Activated CD4-positive, alpha-beta T cell treated with anti-CD3 and anti-CD28 coated beads, Interleukin-2, amount 50 U/mL, for 4 hours (primary cell): ENCODE results near the gene KATNBL1.

ENCODE experiments used
- DNase-seq, 2 experiments: peaks; one replicate each; pipeline ENCODE4 v3.0.0-alpha.2; 2020

The KATNBL1 gene

DNA sequence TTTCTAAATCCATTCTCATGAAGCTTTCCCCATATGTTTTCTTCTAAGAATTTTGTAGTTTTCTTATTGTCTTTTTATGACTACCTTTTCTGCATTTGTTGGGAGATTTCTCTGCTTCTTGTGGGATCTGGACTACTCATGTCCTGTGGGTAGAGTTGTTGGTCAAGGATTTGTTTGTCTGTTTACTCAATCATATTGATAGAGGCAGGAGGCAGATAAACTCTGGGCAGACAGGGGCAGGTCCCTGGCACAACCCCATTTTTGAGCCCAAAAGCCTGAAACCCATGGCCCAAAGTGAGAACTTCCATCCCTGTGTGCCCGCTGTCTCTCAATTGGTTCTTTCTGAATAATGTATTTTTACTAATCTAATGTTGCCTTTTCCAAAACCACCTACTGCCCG lies 95.7 kb downstream of the KATNBL1 start:
- DNase-seq: no peak

DNA sequence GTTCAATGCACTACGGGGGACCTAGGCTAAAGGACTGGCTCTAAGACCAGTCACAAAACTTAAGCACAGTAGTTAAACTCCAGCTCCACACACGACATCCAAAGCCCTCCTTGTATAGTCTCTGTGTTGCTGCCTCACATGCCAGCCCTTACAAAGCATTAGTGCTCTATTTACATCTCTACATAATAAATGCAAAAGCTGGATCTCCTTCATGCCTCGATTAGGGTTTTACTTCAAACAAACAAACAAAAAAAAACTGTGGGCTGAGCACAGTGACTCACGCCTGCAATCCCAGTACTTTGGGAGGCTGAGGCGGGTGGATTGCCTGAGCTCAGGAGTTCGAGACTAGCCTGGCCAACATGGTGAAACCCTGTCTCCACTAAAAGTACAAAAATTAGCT lies 98.4 kb downstream of the KATNBL1 start:
- no peak for DNase-seq

DNA sequence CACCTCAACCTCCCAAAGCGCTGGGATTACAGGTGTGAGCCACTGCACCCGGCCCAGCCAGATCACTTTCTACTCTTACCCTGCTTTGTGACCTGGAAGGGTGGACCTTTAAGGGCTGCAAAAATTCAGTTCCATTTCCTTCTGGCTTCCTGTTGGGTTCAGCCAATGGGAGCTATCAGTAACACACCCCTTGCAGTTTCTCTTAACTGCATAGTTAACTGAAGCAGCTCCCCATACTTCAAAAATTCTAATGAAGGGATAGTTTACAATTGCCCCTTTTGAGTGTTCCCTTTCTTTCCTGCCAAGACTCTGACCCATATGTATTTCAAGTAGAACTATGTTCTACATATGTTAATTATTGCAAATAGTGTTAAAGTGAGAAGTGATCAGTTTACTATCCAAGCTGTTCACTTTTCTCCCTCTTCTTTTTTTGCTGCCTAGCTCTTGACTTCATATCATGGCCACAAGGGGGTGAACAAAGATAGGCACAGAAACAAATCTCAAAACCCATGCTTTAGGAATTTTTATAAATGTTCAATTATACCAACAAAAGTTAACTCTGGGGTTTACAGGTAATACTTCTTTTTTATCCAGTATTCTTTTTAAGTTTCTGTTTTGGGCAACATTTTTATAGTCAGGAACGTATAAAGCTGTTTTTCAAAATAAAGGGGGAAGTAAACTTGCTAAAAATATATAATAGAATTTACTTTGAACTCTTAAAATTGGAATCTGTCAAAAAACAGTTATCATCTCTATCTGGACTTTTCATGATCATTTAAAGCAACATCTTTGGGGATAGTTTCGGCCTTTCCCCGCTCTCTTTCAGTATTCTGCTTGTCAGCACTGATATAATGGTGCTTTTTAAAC lies 99.9 kb downstream of the KATNBL1 start:
- DNase-seq: no peak

DNA sequence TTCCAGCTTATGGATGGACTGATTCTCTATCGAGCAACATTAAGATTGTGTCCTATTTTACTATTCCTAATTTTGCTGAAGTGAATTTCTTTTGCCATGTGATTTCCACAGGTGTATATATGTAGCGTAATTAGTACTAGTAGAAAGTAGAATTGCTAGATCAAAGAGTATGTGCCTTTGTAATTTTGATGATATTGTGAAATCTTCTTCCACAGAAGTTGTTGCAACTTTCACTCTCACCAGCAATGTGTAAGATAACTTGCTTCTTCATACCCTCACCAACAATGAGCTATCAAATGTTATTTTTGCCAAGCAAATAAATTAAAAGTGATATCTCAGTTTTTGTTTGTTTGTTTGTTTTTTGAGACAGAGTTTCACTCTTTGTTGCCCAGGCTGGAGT lies 102.6 kb downstream of the KATNBL1 start:
- no peak for DNase-seq

GRCh38 chr15:34106423-34106822 lies 103.5 kb downstream of the KATNBL1 start:
- DNase-seq: no peak

DNA sequence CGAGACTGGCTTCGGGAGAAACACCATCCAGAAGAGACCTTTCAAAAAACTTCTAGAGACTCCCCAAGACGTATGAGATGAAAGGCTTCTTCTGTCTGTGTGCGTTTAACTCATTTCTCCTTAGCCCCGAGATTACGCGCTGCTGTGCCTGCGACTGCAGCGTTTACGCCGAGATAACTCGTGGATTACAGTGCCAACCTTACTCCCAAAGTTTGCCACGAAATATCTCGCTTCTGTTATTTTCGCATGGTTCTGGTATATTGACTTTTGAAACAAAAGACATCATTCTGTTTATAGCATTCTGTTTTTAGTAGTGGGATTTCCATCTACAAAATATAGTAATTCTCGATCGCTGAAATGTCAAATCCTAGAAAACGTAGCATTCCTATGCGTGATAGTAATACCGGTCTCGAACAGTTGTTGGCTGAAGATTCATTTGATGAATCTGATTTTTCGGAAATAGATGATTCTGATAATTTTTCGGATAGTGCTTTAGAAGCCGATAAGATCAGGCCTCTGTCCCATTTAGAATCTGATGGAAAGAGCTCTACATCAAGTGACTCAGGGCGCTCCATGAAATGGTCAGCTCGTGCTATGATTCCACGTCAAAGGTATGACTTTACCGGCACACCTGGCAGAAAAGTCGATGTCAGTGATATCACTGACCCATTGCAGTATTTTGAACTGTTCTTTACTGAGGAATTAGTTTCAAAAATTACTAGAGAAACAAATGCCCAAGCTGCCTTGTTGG lies 107.5 kb downstream of the KATNBL1 start:
- no peak for DNase-seq

DNA sequence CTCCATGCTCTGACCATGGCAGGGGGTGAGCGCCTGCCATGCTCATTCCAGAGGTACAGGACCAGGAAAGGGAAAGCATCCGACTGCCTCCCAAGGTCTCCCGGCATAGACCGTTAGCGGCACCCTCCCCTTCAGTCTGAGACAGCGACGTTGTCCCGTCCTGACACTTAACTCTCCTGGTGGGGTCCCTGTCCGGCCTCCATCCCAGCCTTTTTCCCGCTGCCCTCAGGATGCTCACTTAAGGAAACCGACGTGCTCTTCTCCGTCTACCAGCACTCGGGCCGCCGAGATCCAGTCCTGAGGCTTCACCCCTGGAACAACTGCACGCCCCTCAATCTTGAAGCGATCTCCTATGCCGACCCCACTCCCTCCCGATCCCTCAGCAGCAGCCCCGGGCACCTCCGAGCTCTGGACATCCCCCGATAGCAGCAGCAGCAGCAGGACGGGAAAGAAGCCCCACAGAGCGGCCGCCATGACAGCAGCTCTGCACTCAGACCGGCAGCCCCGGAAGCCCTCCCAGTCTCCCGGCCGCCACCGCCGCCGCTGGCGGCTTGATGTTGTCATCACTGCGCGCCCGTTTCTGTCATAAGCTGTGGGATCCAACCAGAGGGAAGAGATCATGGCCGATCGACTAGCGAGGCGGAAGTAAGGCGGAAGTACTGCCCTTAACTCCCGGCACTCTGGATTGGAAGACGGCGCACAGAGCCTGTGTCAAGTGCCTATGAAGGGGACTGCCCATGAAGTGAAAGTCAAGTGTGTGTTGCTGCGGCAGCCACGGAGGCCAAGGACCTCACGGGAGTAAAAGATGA lies 108.3 kb downstream of the KATNBL1 start, which contains the start of the genes EMC7 and PGBD4:
Gene EMC7 (minus strand): TSS at position 497 of the 809 bp plus-strand sequence. CDS start 23 bp downstream, at position 474.
Gene PGBD4 (plus strand): TSS at position 718 of the 809 bp plus-strand sequence. CDS start 449 bp downstream, outside the sequence.
- peak; percentile 99 for DNase-seq

- no peak for DNase-seq
These were observed 110.0 kb downstream of the KATNBL1 start for GRCh38 chr15:34099914-34100313.
